CD14-positive monocyte (primary cell): ENCODE measurements around the gene MPND. TPM values are rescaled to one million over a fixed set of nuclear protein-coding genes. Genes with fewer than 3 reads are reported as not detected.
A peak's percentile ranks its signal among the peaks of the same experiment; 100 is the strongest.

ENCODE experiments used
- DNase-seq, 3 donors: peaks; one replicate each; pipeline ENCODE4 v3.0.0-alpha.2; 2011 to 2022
- H2AFZ ChIP-seq: 2 replicates; pipeline ENCODE4 v1.6.0; 2012; ENCODE audit warnings: mild to moderate bottlenecking, low read depth, low read length, inconsistent platforms; ENCODE audit not compliant: insufficient read depth, poor library complexity, severe bottlenecking
- H3K27ac ChIP-seq, 2 donors: 1 replicate in 1 of 2; 2 replicates in 1 of 2; pipeline ENCODE4 v1.5.1; 2012 to 2013; ENCODE audit warnings: low read length in 2 of 2, control low read depth in 1 of 2, inconsistent platforms in 1 of 2, low read depth in 1 of 2, mild to moderate bottlenecking in 1 of 2
- H3K27me3 ChIP-seq, 2 donors: one replicate each; pipeline versions ENCODE4 v1.6.0 to v1.6.1; 2011 to 2013; ENCODE audit warnings: low read length in 2 of 2; ENCODE audit not compliant: control insufficient read depth in 2 of 2, insufficient read depth in 2 of 2
- H3K36me3 ChIP-seq, 2 donors: replicated peaks in 1 of 2; 1 replicate in 1 of 2; 2 replicates in 1 of 2; pipeline versions ENCODE4 v1.5.1 to v1.6.1; 2012 to 2013; ENCODE audit warnings: low read length in 2 of 2, control low read depth in 1 of 2, inconsistent platforms in 1 of 2, mild to moderate bottlenecking in 1 of 2; ENCODE audit not compliant: insufficient read depth in 2 of 2, control insufficient read depth in 1 of 2
- H3K4me1 ChIP-seq, 2 donors: 1 replicate in 1 of 2; 2 replicates in 1 of 2; pipeline versions ENCODE4 v1.5.1 to v1.6.1; 2012 to 2013; ENCODE audit warnings: low read length in 2 of 2, control low read depth in 1 of 2, inconsistent platforms in 1 of 2, mild to moderate bottlenecking in 1 of 2, moderate library complexity in 1 of 2; ENCODE audit not compliant: insufficient read depth in 2 of 2, control insufficient read depth in 1 of 2
- H3K4me2 ChIP-seq: replicated peaks from 2 replicates; pipeline ENCODE3; 2012; ENCODE audit warnings: low read length, moderate library complexity, mild to moderate bottlenecking; ENCODE audit not compliant: poor library complexity, severe bottlenecking; ENCODE audit errors: extremely low read depth
- H3K4me3 ChIP-seq, 3 experiments: fragments of 200-600 bp in 1 of 3; sonication (generic) in 1 of 3; replicated peaks in 1 of 3; 1 replicate in 2 of 3; 2 replicates in 1 of 3; pipeline ENCODE4 v1.5.1; 2011 to 2013; ENCODE audit warnings: low read length in 3 of 3, mild to moderate bottlenecking in 3 of 3, control low read depth in 2 of 3, low read depth in 2 of 3, inconsistent platforms in 1 of 3, moderate library complexity in 1 of 3
- H3K79me2 ChIP-seq: 2 replicates; pipeline ENCODE4 v1.6.0; 2012; ENCODE audit warnings: mild to moderate bottlenecking, control low read depth, inconsistent platforms, low read length, moderate library complexity; ENCODE audit not compliant: insufficient read depth
- H3K9ac ChIP-seq: 2 replicates; pipeline ENCODE4 v1.6.0; 2017; ENCODE audit warnings: low read length, mild to moderate bottlenecking; ENCODE audit not compliant: insufficient read depth, poor library complexity, severe bottlenecking
- H3K9me3 ChIP-seq, 2 donors: replicated peaks in 1 of 2; 1 replicate in 1 of 2; 2 replicates in 1 of 2; pipeline versions ENCODE4 v1.5.1 to v1.6.1; 2012 to 2013; ENCODE audit warnings: low read length in 2 of 2, control low read depth in 1 of 2; ENCODE audit not compliant: control insufficient read depth in 1 of 2, insufficient read depth in 1 of 2
- H4K20me1 ChIP-seq: 2 replicates; pipeline ENCODE4 v1.6.0; 2012; ENCODE audit warnings: mild to moderate bottlenecking, low read length, control low read depth, moderate library complexity; ENCODE audit not compliant: insufficient read depth
- H3K27ac Mint-ChIP-seq, 7 donors: one replicate each; pipeline ENCODE4 v1.8.0; 2020; ENCODE audit warnings: mild to moderate bottlenecking in 7 of 7, mixed read lengths in 7 of 7, moderate library complexity in 6 of 7, inconsistent platforms in 2 of 7
- H3K27me3 Mint-ChIP-seq, 3 donors: one replicate each; pipeline ENCODE4 v1.8.0; 2021 to 2022; ENCODE audit warnings: low read depth in 3 of 3, mild to moderate bottlenecking in 3 of 3, mixed read lengths in 3 of 3, moderate library complexity in 3 of 3, inconsistent platforms in 1 of 3
- H3K36me3 Mint-ChIP-seq, 2 donors: one replicate each; pipeline ENCODE4 v1.8.0; 2020; ENCODE audit warnings: mixed read lengths in 2 of 2, inconsistent platforms in 1 of 2, mild to moderate bottlenecking in 1 of 2
- H3K4me1 Mint-ChIP-seq: one replicate; pipeline ENCODE4 v1.8.0; 2020; ENCODE audit warnings: mild to moderate bottlenecking, mixed read lengths
- H3K4me3 Mint-ChIP-seq, 2 donors: one replicate each; pipeline ENCODE4 v1.8.0; 2020; ENCODE audit warnings: mild to moderate bottlenecking in 2 of 2, mixed read lengths in 2 of 2, moderate library complexity in 1 of 2
- H3K9me3 Mint-ChIP-seq, 7 donors: one replicate each; pipeline ENCODE4 v1.8.0; 2020 to 2022; ENCODE audit warnings: mixed read lengths in 7 of 7, mild to moderate bottlenecking in 6 of 7, moderate library complexity in 6 of 7, inconsistent platforms in 2 of 7
- WGBS: methylation state at CpG from one replicate; pipeline ENCODE4 v1.1.5; 2013; ENCODE audit warnings: missing lambda C conversion rate; ENCODE audit not compliant: insufficient coverage; 5-methylcytosine and 5-hydroxymethylcytosine counted together
- intact Hi-C, 2 donors: fragments of 100-400 bp; cut with micrococcal nuclease; formaldehyde crosslinking; loops; one replicate each; pipeline versions ENCODE4 v1.15.0 to v1.15.1; 2023
- polyA plus RNA-seq, 3 donors: library from polyadenylated mRNA; depleted of rRNA in 1 of 3; unstranded in 2 of 3; stranded (reverse) in 1 of 3; fragments of 300-500 nt in 2 of 3; fragments of >200 nt in 1 of 3; fragmentation: Illumina TruSeq in 2 of 3; gene quantifications; 1 replicate in 2 of 3; 2 replicates in 1 of 3; pipeline ENCODE4 v1.2.3, GENCODE V29; 2012 to 2021
- TF ChIP-seq, protein P1 (sequence below): fragments of 200-600 bp; IDR thresholded peaks from one replicate; pipeline ENCODE4 v1.8.0; 2022; ENCODE audit warnings: antibody characterized with exemption, mild to moderate bottlenecking

MPND gene
- polyA plus RNA-seq, 3 donors, result 6.5 to 15.9 (median 7.0) TPM

DNA sequence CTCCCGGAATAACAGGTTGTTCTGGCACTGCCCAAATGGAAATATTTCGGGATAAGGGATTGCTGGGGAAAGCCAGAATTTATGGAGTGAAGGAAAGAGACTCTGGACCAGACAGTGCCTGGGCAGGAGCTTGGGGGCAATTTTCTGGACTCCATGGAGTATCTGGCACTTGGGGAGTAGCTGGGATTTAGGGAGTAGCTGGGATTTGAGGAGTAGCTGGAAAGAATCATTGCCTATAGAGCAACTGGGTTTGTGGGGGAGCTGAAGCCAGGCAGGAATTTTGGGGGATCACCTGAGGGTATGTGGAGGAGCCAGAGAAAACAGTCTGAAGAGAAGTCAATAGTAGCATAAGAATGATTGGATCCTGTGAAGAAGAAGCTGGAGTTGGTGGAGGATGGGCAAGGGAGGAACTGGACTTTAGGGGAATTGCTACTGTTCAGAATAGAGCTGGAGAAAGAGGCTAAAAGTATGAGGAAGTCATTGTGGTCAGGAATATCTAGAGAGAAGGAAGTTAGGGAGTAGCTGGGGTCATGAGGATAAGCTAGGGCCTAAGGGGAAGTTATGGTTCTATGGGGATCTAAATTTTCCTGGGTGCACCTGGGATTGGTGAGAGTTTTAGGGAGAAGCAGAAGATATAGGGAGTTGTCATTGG lies 24.2 kb upstream of the MPND start:
- H3K9me3 ChIP-seq, result peaks cover 27 to 43% of the 10 kb centered on the region in 2 donors
- no peaks in the 10 kb centered on the region for H3K27me3 ChIP-seq
- H3K9ac ChIP-seq, result no peak overlapping the region
- peaks cover 1 to 6% (median 5%) of the 10 kb centered on the region in 3 donors for H3K27me3 Mint-ChIP-seq
- no peak overlapping the region for H3K4me3 ChIP-seq
- no peak overlapping the region for H3K27ac ChIP-seq
- no peak overlapping the region for H3K4me2 ChIP-seq
- H3K4me1 ChIP-seq, result peaks cover 8 to 16% of the 10 kb centered on the region in 2 donors
- intact Hi-C loops, result no loop called here
- H3K79me2 ChIP-seq, result no peaks in the 10 kb centered on the region
- H3K27ac Mint-ChIP-seq, result peak overlapping the region in 1 of 7 donors; percentile 66
- WGBS, result 100% methylated on average over 2 of the region's 2 CpGs
- no peak overlapping the region for H2AFZ ChIP-seq
- peak in 2 of 3 donors; percentile 10 to 27 for DNase-seq
- peaks cover 15% of the 10 kb centered on the region for H3K4me1 Mint-ChIP-seq
- H3K9me3 Mint-ChIP-seq, result peaks cover 33 to 50% (median 40%) of the 10 kb centered on the region in 7 donors
- H4K20me1 ChIP-seq, result no peaks in the 10 kb centered on the region
- H3K36me3 Mint-ChIP-seq, result no peaks in the 10 kb centered on the region
- TF ChIP-seq, protein P1, sequence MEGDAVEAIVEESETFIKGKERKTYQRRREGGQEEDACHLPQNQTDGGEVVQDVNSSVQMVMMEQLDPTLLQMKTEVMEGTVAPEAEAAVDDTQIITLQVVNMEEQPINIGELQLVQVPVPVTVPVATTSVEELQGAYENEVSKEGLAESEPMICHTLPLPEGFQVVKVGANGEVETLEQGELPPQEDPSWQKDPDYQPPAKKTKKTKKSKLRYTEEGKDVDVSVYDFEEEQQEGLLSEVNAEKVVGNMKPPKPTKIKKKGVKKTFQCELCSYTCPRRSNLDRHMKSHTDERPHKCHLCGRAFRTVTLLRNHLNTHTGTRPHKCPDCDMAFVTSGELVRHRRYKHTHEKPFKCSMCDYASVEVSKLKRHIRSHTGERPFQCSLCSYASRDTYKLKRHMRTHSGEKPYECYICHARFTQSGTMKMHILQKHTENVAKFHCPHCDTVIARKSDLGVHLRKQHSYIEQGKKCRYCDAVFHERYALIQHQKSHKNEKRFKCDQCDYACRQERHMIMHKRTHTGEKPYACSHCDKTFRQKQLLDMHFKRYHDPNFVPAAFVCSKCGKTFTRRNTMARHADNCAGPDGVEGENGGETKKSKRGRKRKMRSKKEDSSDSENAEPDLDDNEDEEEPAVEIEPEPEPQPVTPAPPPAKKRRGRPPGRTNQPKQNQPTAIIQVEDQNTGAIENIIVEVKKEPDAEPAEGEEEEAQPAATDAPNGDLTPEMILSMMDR, result no peak
- H3K36me3 ChIP-seq, result no peaks in the 10 kb centered on the region
- no peak overlapping the region for H3K4me3 Mint-ChIP-seq

DNA sequence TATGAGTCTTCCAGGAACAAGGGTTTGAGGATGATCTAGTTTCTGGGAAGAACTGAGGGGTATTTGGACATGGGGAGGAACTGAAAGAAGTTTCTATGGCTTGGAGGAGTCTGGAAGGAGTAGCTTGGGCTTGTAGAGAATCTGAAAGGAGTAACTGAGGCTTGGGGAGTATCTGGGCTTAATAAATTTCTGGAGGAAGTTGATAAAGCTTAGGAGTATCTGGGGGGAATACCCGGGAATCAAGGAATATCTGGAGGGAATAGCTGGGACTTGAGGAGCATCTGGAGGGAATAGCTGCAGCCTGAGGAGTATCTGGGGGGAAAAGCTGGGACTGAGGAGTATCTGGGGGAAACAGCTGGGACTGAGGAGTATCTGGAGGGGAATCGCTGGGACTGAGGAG lies 22.9 kb upstream of the MPND start:
- Histone ChIP-seq H4K20me1 (no peaks in the 10 kb centered on the region), H3K4me3 (no peak overlapping the region), H3K9me3 (peaks cover 27 to 43% of the 10 kb centered on the region in 2 donors), H3K27me3 (no peaks in the 10 kb centered on the region), H3K9ac (no peak overlapping the region), H2AFZ (no peak overlapping the region), H3K4me2 (no peak overlapping the region), H3K4me1 (peaks cover 6 to 9% of the 10 kb centered on the region in 2 donors), H3K79me2 (no peaks in the 10 kb centered on the region), H3K27ac (no peak overlapping the region), H3K36me3 (no peaks in the 10 kb centered on the region)
- H3K27ac Mint-ChIP-seq, result no peak overlapping the region
- 97% methylated on average over 2 of the region's 2 CpGs for WGBS
- H3K4me1 Mint-ChIP-seq, result peaks cover 8% of the 10 kb centered on the region
- DNase-seq, result no peak
- TF ChIP-seq, protein P1, result no peak
- H3K4me3 Mint-ChIP-seq, result no peak overlapping the region
- peaks cover 4 to 8% (median 7%) of the 10 kb centered on the region in 3 donors for H3K27me3 Mint-ChIP-seq
- H3K36me3 Mint-ChIP-seq, result no peaks in the 10 kb centered on the region
- intact Hi-C loops, result loop anchor here in 1 of 2 donors (10.0 kb wide), 1 partner anchor 354 kb away; the partner anchor contains the start of gene MYDGF
- peaks cover 33 to 50% (median 40%) of the 10 kb centered on the region in 7 donors for H3K9me3 Mint-ChIP-seq
